Adrenal gland (tissue), 12 donors: ENCODE results near the gene GASK1B. TPM values are rescaled to one million over a fixed set of nuclear protein-coding genes. Genes with fewer than 3 reads are reported as not detected.
A peak's percentile ranks its signal among the peaks of the same experiment; 100 is the strongest.

ENCODE experiments used
- DNase-seq, 7 donors: peaks; one replicate each; pipeline ENCODE4 v3.0.0-alpha.2; 2019 to 2020
- H3K27ac ChIP-seq, 5 donors: fragments of 200-600 bp; sonication (generic) in 4 of 5; 1 replicate in 3 of 5; 2 replicates in 2 of 5; pipeline versions ENCODE4 v1.5.1 to v1.8.0; 2016 to 2020; ENCODE audit warnings: mild to moderate bottlenecking in 1 of 5
- H3K27me3 ChIP-seq: fragments of 200-600 bp; 2 replicates; pipeline ENCODE4 v1.8.0; 2021
- H3K36me3 ChIP-seq, 2 donors: fragments of 200-600 bp; replicated peaks in 1 of 2; 1 replicate in 1 of 2; 2 replicates in 1 of 2; pipeline versions ENCODE4 v1.5.1 to v1.8.0; 2018 to 2022
- H3K4me1 ChIP-seq, 2 donors: fragments of 200-600 bp; replicated peaks in 1 of 2; 1 replicate in 1 of 2; 2 replicates in 1 of 2; pipeline versions ENCODE4 v1.5.1 to v1.8.0; 2018 to 2021
- H3K4me3 ChIP-seq, 4 donors: fragments of 200-600 bp; sonication (generic) in 3 of 4; one replicate each; pipeline ENCODE4 v1.5.1; 2016 to 2018
- H3K9me3 ChIP-seq, 3 donors: fragments of 200-600 bp; sonication (generic) in 1 of 3; replicated peaks in 1 of 3; 1 replicate in 2 of 3; 2 replicates in 1 of 3; pipeline versions ENCODE4 v1.5.1 to v1.8.0; 2016 to 2021
- CTCF ChIP-seq, 6 experiments: fragments of 450-650 bp in 4 of 6; fragments of 200-600 bp in 2 of 6; sonication (generic) in 1 of 6; IDR thresholded peaks; 1 replicate in 5 of 6; 2 replicates in 1 of 6; pipeline versions ENCODE4 v1.5.1 to v1.8.0; 2016 to 2021; ENCODE audit warnings: antibody characterized with exemption in 6 of 6, mild to moderate bottlenecking in 2 of 6, moderate library complexity in 1 of 6
- POLR2A ChIP-seq, 2 donors: fragments of 450-650 bp; IDR thresholded peaks; one replicate each; pipeline ENCODE4 v1.6.1; 2017; ENCODE audit warnings: antibody characterized with exemption in 2 of 2, mild to moderate bottlenecking in 2 of 2, moderate library complexity in 1 of 2
- WGBS, 4 donors: extraction: QIAGEN DNeasy Blood & Tissue Kit in 2 of 4; methylation state at CpG; one replicate each; pipeline versions ENCODE4 v1.1.5 to v1.1.7; 2013 to 2017; 5-methylcytosine and 5-hydroxymethylcytosine counted together
- intact Hi-C, 2 donors: fragments of 100-400 bp; cut with DNase I; formaldehyde crosslinking; loops; one replicate each; pipeline versions ENCODE4 v1.14.1 to v1.15.0; 2022 to 2023
- polyA plus RNA-seq, 3 donors: library from polyadenylated mRNA; stranded (reverse); fragments of 200-250 nt in 2 of 3; fragments of 350-450 nt in 1 of 3; fragmentation: Illumina TruSeq in 1 of 3; extraction: RNeasy Lipid Tissue Mini Kit (QIAGEN cat#74804) in 1 of 3; gene quantifications; one replicate each; pipeline ENCODE4 v1.2.3, GENCODE V29; 2013 to 2014
- total RNA-seq, 9 donors: library from RNA; depleted of rRNA in 4 of 9; stranded (reverse); fragments of >200 nt in 4 of 9; fragments of 120-200 nt in 1 of 9; fragmentation: NEBNext Ultra II Directional in 1 of 9; extraction: Animal tissue kit (Norgen Biotek cat#: 25700) in 1 of 9; gene quantifications; one replicate each; pipeline versions ENCODE4 v1.1.0 to v1.2.4, GENCODE V29; 2013 to 2023
- donor health status: healthy with polysubstance abuse.
- donor health status: Bipolar disorder and iron deficiency.
- donor health status: DM: yes; HTN: yes; CAD: no.
- donor health status: DM: no; HTN: no; CAD: no.
- donor health status: DM: no; HTN: no; CAD: no.
- donor health status: DM: yes; HTN: yes; CAD: no.

GASK1B gene
- total and polyA plus RNA-seq, 12 donors: 35.4 to 556 (median 306) TPM

GRCh38 chr4:158161551-158162354, 11.1 kb downstream of the GASK1B start:
- Histone ChIP-seq H3K36me3 (no peaks in the 10 kb centered on the region), H3K4me3 (peak overlapping the region in 1 of 4 donors; percentile 81), H3K27ac (peak overlapping the region; percentile 34 to 84 (median 71)), H3K9me3 (no peaks in the 10 kb centered on the region), H3K27me3 (no peaks in the 10 kb centered on the region), H3K4me1 (peaks cover 70 to 98% of the 10 kb centered on the region in 2 donors)
- no peak for TF ChIP-seq CTCF (IDR thresholded peaks at IDR 0.05)
- TF ChIP-seq POLR2A (IDR thresholded peaks at IDR 0.05): peak in 1 of 2 donors; percentile 6
- WGBS, 4 donors: 22 to 33% (median 24%) methylated on average over 6 of the region's 6 CpGs
- intact Hi-C loops: no loop called here
- peak; percentile 38 to 83 (median 78) for DNase-seq

- Histone ChIP-seq H3K4me1 (peaks cover 59 to 84% of the 10 kb centered on the region in 2 donors), H3K36me3 (peaks cover 0 to 11% of the 10 kb centered on the region in 2 donors), H3K27ac (peak overlapping the region in 3 of 5 donors; percentile 23 to 50 (median 28)), H3K9me3 (no peaks in the 10 kb centered on the region), H3K27me3 (no peaks in the 10 kb centered on the region), H3K4me3 (peak overlapping the region in 1 of 4 donors; percentile 10)
- no peak for TF ChIP-seq POLR2A (IDR thresholded peaks at IDR 0.05)
- TF ChIP-seq CTCF (IDR thresholded peaks at IDR 0.05): no peak
- intact Hi-C loops: no loop called here
- 41 to 52% (median 47%) methylated on average over 4 of the region's 4 CpGs for WGBS, 4 donors
- DNase-seq: no peak
Measured at GRCh38 chr4:158159718-158160094, 13.1 kb downstream of the GASK1B start.

DNA sequence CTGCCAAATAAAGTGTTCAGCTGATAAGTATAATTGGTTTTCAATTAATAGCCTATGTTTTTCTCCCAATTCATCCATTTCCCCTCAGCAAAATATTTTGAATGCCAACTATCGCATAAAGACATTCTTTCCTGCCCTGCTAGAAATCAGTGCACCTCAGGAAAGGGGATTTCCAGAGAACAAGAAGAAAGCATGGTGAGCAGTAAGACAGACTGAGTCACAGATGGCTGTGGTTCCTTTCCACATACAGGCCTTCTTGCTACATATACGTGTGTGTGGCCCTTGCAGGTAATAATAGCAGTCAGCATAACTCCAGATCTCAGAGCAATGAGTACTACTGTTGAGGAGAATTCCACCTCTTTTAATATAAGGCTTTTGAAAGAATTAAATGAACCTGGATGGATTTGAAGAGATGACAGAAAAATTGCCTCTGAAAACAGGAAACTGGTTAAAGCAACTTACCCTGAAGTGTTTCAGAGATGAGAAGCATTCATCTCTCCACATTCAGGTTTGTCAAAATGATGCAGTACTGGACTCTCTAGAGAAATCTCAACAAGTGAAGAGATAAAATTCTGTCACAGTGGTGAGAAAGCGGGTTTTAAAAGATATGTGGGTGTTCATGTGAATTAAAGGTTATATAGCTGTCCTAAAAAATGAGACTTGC, 13.6 kb downstream of the GASK1B start:
- H3K36me3 ChIP-seq: peaks cover 0 to 16% of the 10 kb centered on the region in 2 donors
- TF ChIP-seq POLR2A (IDR thresholded peaks at IDR 0.05) (no peak), CTCF (IDR thresholded peaks at IDR 0.05) (no peak)
- 47 to 51% (median 51%) methylated on average over 3 of the region's 3 CpGs for WGBS, 4 donors
- H3K4me3 ChIP-seq: peak overlapping the region in 1 of 4 donors; percentile 10
- no peak for DNase-seq
- H3K27me3 ChIP-seq: no peaks in the 10 kb centered on the region
- H3K4me1 ChIP-seq: peaks cover 59 to 81% of the 10 kb centered on the region in 2 donors
- intact Hi-C loops: no loop called here
- H3K27ac ChIP-seq: peak overlapping the region in 3 of 5 donors; percentile 8 to 50 (median 48)
- H3K9me3 ChIP-seq: no peaks in the 10 kb centered on the region

DNA sequence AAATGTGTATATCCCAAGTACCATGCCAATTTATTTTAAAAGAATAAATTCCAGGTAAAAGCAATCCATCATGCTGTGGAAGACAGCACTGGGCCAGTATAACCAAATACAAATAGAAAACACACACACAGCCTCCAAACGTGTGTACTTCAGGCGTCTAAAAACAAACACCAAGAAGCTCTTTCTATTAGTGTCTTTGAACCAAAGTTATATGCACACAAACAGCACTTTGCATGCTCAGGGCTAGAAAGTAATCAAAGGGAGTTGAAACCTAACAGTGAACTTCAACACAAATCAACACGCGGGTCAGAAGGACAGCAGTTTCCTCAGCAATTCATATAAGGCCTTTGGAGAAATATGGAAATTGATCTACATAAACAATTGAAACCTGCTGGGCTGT, 15.4 kb downstream of the GASK1B start:
- peaks cover 52 to 71% of the 10 kb centered on the region in 2 donors for H3K4me1 ChIP-seq
- H3K9me3 ChIP-seq: no peaks in the 10 kb centered on the region
- no peaks in the 10 kb centered on the region for H3K27me3 ChIP-seq
- 50 to 58% (median 54%) methylated on average over 4 of the region's 4 CpGs for WGBS, 4 donors
- no peak for DNase-seq
- no peak for TF ChIP-seq CTCF (IDR thresholded peaks at IDR 0.05)
- peak overlapping the region in 1 of 4 donors; percentile 2 for H3K4me3 ChIP-seq
- peak overlapping the region in 3 of 5 donors; percentile 2 to 28 (median 14) for H3K27ac ChIP-seq
- H3K36me3 ChIP-seq: peaks cover 0 to 24% of the 10 kb centered on the region in 2 donors
- intact Hi-C loops: no loop called here
